Pulmonary artery endothelial cell (primary cell): Measurements from ENCODE around the gene BRD1. TPM values are rescaled to one million over a fixed set of nuclear protein-coding genes. Genes with fewer than 3 reads are reported as not detected.

Experiments used
- DNase-seq: peaks from one replicate; pipeline ENCODE4 v3.0.0-alpha.2; 2011; ENCODE audit warnings: low read depth, low spot score
- total RNA-seq: library from RNA; depleted of rRNA; stranded (reverse); fragments of >200 nt; gene quantifications from 2 replicates; pipeline ENCODE4 v1.2.3, GENCODE V29; 2014

Gene BRD1
- total RNA-seq, 1 donor from 2014 or later: 21.6 TPM

DNA sequence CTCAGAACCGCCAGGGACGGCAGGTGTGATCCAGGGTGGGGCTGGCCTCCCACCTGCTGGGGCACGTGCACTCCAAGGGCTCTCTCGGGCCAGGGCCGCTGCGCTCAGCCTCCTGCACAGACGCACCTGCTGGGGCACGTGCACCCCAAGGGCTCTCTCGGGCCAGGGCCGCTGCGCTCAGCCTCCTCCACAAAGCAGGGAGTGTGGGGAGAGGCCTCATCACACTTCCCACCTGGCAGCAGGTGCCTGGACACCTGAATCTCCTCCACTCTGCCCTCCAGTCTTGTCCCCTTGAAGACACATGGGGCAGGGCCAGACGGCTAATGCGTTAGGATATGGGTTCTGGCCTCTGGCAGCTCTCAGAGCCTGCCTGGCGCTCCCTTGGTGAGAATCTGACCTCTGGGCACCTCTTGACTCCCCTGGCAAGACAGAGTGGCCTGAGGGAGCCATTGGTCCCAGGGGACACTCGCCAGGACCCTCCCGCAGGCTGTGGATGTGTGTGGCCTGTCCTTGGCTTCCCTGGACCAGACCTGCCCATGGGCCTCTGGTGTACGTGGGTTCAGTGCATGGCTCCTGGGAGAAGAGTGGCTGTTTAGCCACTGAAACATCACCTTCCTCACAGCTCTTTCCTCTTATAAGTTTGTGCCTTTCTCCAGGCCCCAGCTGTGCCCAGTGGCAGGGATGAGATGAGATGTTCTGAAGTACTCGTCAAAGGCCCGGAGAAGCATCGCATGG is 73.5 kb downstream of the BRD1 start:
- DNase-seq: no peak

DNA sequence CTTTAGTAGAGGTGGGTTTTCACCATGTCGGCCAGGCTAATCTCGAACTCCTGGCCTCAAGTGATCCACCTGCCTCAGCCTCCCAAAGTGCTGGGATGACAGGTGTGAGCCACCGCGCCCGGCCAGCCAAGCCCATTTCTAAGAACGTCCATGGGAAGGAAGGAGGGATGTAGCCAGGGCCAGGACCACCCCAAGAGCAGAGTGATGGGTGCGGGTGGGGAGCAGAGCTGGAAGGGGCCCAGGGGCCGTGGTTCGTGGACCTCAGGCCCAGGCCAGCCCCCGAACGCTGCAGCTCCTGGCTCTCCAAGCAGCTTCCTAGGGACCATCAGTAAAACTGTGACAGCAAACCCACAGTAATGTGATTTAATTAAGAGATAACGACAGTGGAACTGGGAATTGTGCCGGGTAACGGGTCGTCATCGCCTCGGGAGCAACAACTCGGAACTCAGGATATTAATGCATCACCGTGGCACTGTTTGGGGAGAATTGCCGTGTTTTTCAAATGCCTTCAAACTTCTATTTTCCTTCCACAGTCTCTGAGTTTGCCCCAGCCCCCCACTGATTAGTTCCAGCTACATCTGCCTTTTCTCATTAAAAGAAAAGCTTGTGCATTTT is 74.3 kb downstream of the BRD1 start:
- DNase-seq: no peak

DNA sequence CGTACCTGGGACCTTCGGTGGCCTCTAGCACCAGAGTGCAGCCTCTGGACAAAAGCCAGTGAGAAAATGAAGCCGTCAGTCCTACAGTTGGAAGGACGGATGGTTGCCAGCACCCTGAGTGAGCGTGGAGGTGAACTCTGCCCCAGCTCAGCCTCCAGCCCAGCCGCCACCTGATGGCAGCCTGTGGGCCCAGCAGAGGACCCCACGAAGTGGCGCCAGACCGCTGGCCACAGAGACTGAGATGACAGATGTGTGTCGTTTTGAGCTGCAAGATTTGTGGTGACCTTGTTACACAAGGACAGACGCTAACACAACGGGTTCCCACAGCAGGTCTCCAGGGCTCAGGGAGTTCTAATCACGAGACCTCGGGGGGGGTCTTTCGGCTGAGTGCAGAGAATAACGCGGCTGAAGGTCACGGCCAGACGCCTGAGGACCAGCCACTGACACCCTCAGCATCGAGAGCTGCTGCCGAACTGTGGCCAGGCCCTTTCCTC is 75.0 kb downstream of the BRD1 start:
- DNase-seq: no peak

DNA sequence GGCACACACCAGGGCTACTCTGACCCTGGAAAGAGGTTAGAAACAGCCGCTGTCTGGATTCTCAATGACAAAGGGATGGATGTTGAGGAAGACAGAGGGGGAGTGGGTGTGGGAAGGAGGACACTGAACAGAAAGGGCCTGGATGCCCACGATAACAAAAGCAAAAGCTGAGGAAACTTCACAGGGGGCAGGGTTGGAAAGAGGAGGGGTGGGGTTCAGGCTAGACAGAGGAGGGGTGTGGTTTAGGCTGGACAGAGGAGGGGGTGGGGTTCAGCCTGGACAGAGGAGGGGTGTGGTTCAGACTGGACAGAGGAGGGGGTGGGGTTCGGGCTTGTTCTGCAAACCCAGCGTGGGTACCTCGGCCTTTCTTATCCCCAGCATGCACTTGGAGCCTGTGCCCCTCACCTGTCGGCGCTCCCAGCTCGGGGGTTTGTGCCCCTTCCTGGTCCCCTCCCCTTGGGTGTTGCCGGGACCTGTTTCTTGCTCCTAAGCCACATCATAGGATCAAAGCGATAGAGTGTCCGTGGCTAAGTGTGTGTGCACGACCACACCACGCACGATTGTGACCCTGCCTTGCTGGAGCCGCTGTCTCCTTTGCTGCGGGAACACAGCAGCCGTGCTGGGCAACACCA is 75.6 kb downstream of the BRD1 start:
- no peak for DNase-seq

DNA sequence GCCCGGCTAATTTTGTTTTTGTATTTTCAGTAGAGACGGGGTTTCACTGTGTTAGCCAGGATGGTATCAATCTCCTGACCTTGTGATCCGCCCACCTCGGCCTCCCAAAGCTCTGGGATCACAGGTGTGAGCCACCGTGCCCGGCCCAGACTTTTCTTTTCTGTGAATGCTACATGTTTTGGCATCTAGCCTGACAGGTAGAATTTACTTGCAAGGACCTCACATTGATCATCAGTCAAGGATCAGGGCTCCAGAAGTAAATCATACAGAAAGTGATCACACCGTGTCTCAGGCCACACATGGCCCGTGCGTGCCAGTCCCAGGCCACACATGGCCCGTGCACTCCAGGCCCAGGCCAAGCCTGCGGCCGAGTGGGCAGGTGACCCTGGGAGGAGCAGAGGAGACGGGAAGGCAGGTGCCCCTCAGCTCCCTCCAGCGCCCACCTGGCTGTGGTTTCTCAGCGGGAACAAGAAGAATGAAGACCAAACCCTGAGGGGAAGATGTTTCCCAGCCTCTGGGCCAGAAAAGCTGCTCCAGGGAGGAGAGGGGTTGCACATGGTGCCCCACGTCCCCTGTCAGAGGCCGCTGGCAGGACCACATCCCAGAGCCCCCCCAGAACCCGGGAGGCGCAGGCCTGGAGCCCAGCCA is 76.2 kb downstream of the BRD1 start:
- no peak for DNase-seq

DNA sequence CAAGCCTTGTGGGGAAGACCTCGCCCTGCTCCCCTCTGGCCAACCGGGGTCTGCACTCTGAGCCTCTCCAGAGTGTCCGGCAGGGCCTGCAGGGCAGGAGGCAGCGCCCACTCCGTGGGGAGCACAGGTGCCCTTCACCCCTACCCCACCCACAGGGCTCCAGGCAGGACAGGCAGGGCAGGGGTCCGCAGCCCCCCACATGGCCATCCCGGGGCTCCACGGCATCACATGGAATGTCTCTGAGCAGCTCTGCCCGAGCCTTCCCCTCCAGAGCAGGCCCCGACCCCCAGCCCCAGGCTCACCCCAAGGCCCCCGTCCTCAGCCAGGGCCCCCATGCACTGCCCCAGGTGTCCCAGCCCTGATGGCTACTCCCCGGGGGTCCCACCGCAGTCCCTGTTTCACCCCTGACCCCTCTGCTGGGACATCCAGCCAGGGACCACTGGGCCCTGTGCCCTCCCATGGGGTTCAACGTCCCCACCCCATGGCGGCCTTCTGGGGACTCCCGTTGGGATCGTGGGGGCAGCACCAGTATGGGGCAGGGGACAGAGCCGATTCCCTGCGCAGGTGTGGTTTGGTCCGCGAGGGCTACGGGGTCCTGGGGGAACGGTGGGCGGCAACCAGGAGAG is 77.7 kb downstream of the BRD1 start:
- DNase-seq: no peak

DNA sequence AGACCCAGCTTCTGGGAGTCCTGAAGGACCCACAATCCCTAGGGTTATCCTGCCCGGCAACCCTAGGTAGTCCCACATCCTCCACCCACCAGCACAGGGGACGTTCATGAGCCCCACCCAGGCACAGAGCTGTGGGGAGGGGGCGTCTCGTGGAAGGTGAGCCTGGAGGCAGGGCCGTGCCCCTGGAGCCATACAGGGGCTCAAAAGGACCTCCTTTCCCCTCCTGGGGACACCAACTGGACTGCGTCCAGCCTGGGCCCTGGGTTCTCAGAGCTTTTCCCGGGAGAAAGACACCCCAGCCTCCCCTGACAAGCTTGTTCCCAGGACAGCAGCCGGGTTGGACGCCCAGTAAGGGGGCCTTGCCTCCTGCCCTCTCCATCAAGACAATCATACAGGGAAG is 78.4 kb downstream of the BRD1 start:
- no peak for DNase-seq

DNA sequence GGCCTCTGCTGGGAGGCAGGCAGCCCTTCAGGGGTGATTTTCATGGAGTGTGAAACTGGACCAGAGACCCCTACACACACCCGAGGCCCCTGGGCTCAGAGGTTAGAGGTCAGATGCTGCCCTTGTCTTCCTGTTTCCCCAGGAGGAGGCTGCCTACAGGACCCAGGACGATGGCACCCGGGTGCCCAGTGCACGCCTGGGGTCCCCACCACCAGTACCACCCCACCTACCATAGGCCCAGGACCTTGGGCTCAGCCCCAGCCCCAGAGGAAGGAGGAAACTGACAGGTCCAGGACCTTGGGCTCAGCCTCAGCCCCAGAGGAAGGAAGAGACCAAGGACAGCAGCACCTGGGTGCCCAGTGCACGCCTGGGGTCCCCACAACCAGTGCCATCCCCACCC is 79.2 kb downstream of the BRD1 start:
- no peak for DNase-seq

DNA sequence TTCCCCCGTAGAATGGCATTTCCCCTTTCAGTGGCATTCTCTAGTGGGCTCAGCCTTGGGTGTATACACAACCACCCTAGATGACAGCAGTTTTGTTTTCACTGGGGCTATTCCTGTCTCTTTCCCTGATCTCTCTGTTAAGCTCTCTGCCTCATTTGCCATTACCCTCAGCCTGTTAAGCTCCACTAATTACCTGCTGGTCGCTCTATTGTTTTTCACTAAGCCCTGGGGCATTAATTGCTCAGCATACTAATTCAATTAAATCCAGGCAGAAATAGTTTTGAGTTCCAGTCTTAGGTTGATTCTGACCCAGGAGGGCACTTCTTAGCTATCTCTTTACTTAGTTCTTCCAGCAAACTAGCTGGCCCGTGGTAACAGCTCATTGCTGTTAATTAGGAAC is 80.0 kb downstream of the BRD1 start:
- DNase-seq: no peak

DNA sequence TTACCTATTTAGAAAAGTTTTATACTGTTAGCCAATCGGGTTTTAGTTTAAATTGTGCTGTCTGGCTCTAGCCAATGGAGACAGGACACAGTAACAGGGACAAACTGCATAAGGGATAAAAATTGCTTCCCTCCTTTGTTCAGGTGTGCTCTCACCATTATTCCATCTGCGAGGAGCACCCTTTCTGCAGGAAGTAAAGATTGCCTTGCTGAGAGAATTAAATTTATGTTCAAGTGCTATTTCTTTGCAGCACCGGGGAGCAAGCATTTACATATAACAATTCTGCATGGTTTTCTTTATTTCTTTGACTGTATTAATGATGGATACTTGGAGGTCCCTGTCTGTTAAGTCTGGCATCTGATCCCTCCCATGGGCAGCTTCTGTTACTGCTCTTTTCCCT is 80.5 kb downstream of the BRD1 start:
- no peak for DNase-seq

DNA sequence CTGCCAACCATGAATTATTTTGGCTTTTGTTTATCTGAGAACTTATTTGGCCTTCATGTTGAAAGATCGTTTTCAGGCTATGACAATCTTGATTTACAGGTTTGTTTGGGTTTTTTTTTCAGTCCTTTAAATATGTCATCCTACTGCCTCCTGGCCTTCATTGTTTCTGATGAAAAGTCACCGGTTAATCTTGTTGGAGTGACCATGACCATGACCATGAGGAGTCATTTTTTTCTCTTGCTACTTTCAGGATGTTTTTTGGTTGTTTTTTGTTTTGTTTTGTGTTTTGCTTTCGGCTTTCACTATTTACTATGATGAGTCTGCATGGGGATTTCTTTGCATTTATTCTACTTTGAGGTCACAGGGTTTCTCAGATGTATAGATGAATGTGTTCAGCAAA is 81.6 kb downstream of the BRD1 start:
- DNase-seq: no peak

DNA sequence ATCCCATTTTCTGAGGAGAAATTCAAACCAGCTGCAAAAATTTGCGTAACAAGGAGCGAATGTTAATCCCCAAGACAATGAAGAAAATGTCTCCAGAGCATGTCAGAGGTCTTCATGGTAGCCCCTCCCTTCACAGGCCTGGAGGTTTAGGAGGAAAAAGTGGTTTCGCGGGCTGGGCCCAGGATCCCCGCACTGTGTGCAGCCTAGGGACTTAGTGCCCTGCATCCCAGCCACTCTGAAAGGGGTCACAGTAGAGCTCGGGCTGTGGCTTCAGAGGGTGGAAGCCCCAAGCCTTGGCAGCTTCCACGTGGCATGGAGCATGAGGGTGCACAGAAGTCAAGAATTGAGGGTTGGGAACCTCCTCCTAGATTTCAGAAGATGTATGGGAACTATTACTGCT is 87.4 kb downstream of the BRD1 start:
- DNase-seq: no peak

DNA sequence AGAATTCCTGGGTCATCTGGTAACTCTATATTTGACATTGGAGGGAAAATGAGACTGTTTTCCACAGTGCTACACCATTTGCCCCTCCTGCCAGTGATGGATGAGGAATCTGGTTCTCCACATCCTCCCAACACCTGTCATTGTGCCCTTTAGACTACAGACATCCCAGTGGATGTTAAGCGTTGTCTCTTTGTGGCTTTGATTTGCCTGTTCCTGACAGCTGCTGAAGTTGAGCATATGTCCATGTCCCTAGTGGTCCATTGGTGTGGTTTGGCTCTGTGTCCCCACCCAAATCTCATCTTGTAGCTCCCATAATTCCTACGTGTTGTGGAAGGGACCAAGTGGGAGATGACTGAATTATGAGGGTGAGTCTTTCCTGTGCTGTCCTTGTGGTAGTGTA is 88.5 kb downstream of the BRD1 start:
- no peak for DNase-seq

DNA sequence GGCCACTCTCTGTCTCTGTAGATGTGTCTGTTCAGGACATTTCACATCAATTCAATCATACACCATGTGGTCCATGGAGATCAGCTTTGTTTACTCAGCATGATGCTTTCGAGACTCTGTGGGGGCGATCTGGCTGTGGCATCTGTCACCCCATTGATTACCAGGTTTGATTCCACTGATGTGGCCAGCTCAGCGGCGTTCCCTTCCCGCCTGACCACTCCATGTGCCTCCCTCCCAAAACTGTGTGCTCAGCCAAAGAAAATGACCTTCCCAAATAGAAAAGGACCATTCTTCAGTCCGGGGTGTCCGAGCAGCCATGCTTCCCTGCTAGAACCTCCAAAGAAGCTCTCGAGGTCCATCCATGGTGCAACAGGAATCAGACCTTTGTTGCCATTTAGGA is 89.1 kb downstream of the BRD1 start:
- DNase-seq: no peak

DNA sequence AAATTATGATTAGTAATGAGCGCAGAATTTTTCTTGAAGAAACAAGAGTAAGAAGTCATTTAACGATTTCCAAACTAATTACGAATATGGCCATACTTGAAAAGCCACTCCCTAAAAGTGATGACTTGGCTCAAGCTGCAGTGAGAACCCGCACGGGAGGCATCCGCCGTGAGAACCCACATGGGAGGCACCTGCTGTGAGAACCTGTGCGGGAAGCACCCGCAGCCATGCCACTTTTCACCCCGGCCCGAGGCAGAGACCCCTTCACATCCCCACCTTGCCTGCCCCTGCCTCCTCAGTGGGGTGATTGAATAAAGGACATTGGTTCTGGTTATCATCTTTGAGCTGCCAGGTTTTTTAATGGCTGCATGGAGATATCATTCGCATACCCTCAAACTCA is 89.7 kb downstream of the BRD1 start:
- DNase-seq: no peak

DNA sequence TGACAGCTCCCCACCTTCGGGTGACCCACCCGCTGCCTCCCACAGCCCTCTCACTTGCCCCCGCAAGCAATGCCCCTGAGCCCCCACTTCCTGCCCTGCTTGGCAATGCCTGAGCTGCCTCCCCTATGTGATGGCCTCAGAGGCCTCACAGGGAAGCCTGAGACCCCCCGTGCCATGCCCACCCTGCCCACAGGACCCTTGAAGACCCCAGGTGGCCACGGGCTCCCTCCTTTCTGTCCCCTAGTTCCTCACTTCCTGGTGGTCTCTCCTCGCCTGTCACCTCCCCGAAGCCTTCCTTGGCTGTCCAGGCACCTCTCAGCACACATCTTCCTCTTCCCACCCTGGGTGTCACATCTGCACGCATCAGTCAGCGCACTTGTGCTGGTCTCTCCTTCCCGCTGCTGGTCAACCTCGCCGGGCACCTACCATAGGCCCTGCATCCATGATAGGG is 90.5 kb downstream of the BRD1 start:
- DNase-seq: no peak

DNA sequence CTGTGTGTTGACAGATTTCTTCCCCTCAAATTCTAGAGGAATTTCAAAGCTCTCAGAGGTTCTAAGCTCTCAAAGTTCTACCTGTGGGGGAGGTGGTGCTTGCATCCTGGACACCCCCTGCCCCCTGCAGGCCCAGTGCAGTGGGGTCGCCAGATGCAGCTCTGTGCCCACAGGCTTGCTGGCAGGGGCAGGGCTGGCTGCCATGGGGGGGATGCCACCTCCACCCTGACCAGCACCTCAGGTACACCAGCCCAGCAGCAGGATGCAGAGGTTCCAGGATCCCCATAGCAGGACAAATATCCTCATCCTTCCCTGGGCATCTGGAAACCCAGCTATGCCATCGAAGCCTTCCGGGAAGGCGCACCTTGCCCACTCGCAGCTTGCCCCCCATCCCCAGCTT is 91.1 kb downstream of the BRD1 start:
- DNase-seq: no peak

DNA sequence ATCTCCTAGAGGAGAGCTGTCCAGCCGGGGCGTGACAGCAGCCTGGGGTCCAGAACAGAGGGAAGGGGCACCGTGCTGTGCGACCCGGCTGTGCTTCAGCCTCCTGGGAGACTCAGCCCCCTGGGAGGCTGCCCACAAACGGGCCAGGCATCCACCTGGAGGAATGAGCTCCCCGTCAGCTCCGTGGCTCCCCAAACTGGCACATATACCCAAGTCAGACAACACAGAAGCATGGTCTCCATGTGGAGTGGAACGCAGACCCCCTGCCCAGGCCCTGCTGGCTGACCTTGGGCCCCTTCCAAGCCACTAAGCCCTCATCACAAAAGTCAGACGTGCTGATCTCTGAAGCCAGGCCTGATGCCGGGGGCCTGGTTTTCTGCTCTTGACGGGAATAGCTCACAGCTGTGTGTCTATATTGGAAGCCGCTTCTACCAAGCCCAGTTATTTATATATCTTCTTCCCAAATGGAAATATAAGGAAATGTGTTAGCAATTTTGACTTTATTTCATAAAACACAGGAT is 91.7 kb downstream of the BRD1 start:
- DNase-seq: no peak

DNA sequence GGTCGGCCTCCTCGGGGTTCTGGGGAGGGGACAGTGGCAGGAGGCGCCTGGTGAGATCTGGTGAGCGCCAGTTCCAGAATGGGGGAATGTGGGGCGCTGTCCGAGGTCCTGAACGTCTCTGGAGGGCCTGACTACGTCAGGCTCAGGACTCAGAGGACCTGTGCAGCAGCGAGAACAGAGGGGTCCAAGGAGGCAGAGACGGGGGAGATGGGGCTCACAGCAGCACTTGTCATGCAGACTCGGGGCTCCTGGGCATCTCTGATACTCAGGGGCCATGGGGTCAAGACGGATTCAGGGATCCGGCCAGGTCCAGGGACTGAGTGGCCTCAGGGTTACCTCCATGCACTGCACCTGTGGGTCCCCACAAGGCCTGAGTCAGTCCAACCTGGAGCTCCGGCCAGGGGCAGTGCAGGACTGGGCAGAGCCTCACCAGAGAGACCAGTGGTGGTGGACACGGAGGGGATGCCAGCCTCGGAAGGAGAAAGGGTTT is 92.2 kb downstream of the BRD1 start:
- DNase-seq: no peak

DNA sequence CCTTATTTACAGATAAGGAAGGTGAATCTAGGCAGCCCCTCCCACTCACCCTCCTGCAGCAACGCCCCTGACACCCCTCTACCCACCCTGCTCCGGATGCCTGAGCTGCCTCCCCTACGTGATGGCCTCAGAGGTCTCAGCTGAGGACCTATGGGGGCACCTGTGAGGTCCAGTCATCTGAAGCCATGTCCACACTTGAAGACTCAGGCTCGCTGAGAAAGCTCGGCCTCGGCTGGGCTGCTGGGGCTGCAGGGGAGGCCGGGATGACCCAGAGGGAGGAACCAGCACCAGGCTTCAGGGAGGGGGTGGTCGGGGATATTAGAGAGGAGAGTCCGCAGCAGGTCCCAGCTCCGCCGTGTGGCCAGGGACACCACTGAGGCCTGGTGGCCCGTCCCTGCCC is 92.8 kb downstream of the BRD1 start:
- no peak for DNase-seq

DNA sequence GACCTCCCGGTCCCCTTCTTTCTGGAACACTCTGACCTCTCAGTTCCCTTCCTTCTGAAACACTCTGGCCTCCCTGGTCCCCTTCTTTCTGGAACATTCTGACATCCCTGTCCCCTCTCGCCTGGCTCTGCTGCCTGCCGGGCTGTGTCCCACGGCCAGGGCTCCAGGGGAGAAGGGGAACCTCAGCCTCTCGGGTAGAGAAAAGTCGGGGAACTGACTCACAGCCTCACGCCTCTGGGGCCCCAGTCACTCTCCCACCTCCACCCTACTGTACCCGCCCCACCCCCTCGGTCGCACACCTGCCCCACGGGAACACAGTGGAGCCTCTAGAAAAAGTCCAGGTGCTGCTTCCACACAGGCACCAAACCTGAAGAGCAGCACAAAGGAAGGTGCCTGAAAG is 93.3 kb downstream of the BRD1 start:
- DNase-seq: no peak
